HepG2 (cell line): ENCODE results near the gene DDX39B. TPM values are rescaled to one million over a fixed set of nuclear protein-coding genes. Genes with fewer than 3 reads are reported as not detected.

Source experiments
- DMAP1 ChIP-seq: IDR thresholded peaks from 2 replicates; pipeline ENCODE4 v1.6.1; 2016
- ETV5 ChIP-seq: IDR thresholded peaks from 2 replicates; pipeline ENCODE4 v1.6.1; 2018; ENCODE audit warnings: missing biosample characterization, missing genetic modification reagents, inconsistent platforms, borderline replicate concordance
- FOSL1 ChIP-seq: sonication (generic); formaldehyde crosslinking; IDR thresholded peaks from 2 replicates; pipeline ENCODE4 v1.9.0; 2021; ENCODE audit warnings: missing genetic modification reagents, borderline replicate concordance
- GABPB1 ChIP-seq: IDR thresholded peaks from 2 replicates; pipeline ENCODE4 v1.6.1; 2016; ENCODE audit warnings: mild to moderate bottlenecking, missing genetic modification reagents, moderate library complexity, missing compliant biosample characterization
- GATAD2A ChIP-seq: IDR thresholded peaks from 2 replicates; pipeline ENCODE4 v1.6.1; 2016
- KLF9 ChIP-seq: IDR thresholded peaks from 2 replicates; pipeline ENCODE4 v1.6.1; 2016; ENCODE audit warnings: low read depth
- MYPOP ChIP-seq: sonication (generic); formaldehyde crosslinking; IDR thresholded peaks from 2 replicates; pipeline ENCODE4 v1.8.1; 2023; ENCODE audit warnings: mild to moderate bottlenecking, moderate library complexity, missing genetic modification reagents
- NCOA1 ChIP-seq: sonication (generic); formaldehyde crosslinking; IDR thresholded peaks from 2 replicates; pipeline ENCODE4 v1.9.0; 2021; ENCODE audit warnings: missing genetic modification reagents
- NPAS2 ChIP-seq: sonication (generic); formaldehyde crosslinking; IDR thresholded peaks from 2 replicates; pipeline ENCODE4 v1.8.0; 2022; ENCODE audit warnings: mild to moderate bottlenecking, missing genetic modification reagents, borderline replicate concordance
- PCBP1 ChIP-seq: fragments of 200-400 bp; formaldehyde crosslinking; IDR thresholded peaks from 2 replicates; pipeline ENCODE4 v1.6.1; 2017; ENCODE audit warnings: mild to moderate bottlenecking, low read depth, low read length, borderline replicate concordance
- SNRNP70 ChIP-seq: fragments of 200-400 bp; formaldehyde crosslinking; IDR thresholded peaks from 2 replicates; pipeline ENCODE4 v1.6.1; 2017; ENCODE audit warnings: mild to moderate bottlenecking, low read depth, low read length, moderate library complexity
- SP1 ChIP-seq, 2 experiments: fragments of 450-650 bp in 1 of 2; sonication (generic) in 1 of 2; formaldehyde crosslinking in 1 of 2; IDR thresholded peaks; 2 replicates each; pipeline versions ENCODE4 v1.4.0 to v1.6.1; 2016 to 2020; ENCODE audit warnings: missing genetic modification reagents in 1 of 2
- SP5 ChIP-seq: IDR thresholded peaks from 2 replicates; pipeline ENCODE4 v1.6.1; 2016; ENCODE audit warnings: low read depth, borderline replicate concordance
- ZBTB39 ChIP-seq: sonication (generic); formaldehyde crosslinking; IDR thresholded peaks from 2 replicates; pipeline ENCODE4 v1.5.0; 2020; ENCODE audit warnings: missing genetic modification reagents
- ZNF10 ChIP-seq: sonication (generic); formaldehyde crosslinking; IDR thresholded peaks from 2 replicates; pipeline ENCODE4 v1.4.0; 2020; ENCODE audit warnings: mild to moderate bottlenecking, low read depth, missing genetic modification reagents, borderline replicate concordance
- ZNF18 ChIP-seq: sonication (generic); formaldehyde crosslinking; IDR thresholded peaks from 2 replicates; pipeline ENCODE4 v1.8.0; 2022; ENCODE audit warnings: mild to moderate bottlenecking, missing genetic modification reagents; ENCODE audit not compliant: insufficient replicate concordance
- ZNF530 ChIP-seq: sonication (generic); formaldehyde crosslinking; IDR thresholded peaks from 2 replicates; pipeline ENCODE4 v1.5.0; 2020; ENCODE audit warnings: low read depth, mild to moderate bottlenecking, missing genetic modification reagents
- ZNF567 ChIP-seq: sonication (generic); formaldehyde crosslinking; IDR thresholded peaks from 2 replicates; pipeline ENCODE4 v1.8.1; 2023; ENCODE audit warnings: mild to moderate bottlenecking, missing genetic modification reagents, borderline replicate concordance
- ZNF639 ChIP-seq: conservative IDR thresholded peaks from 2 replicates; pipeline ENCODE4 v1.6.1; 2018; ENCODE audit warnings: missing genetic modification reagents
- ZNF781 ChIP-seq: sonication (generic); formaldehyde crosslinking; IDR thresholded peaks from 2 replicates; pipeline ENCODE4 v1.5.1; 2020; ENCODE audit warnings: borderline replicate concordance, mild to moderate bottlenecking, missing genetic modification reagents; ENCODE audit errors: not compliant biosample characterization
- ZNF850 ChIP-seq: sonication (generic); formaldehyde crosslinking; conservative IDR thresholded peaks from 2 replicates; pipeline ENCODE4 v1.9.0; 2021; ENCODE audit warnings: mild to moderate bottlenecking, missing genetic modification reagents
- polyA plus RNA-seq, 8 experiments: library from polyadenylated mRNA; depleted of rRNA in 3 of 8; stranded (reverse) in 7 of 8; unstranded in 1 of 8; fragments of >200 nt; fragmentation: Illumina TruSeq in 4 of 8; extraction: Trizol in 4 of 8; gene quantifications; 2 replicates each; pipeline versions ENCODE4 v1.2.1 to v1.2.3, GENCODE V29; 2011 to 2016; ENCODE audit warnings: low read depth in 4 of 8, missing spikeins in 1 of 8, mixed read lengths in 1 of 8; ENCODE audit not compliant: insufficient read depth in 1 of 8
- total RNA-seq, 5 experiments: library from RNA; depleted of rRNA; stranded (reverse); fragments of >200 nt; fragmentation: Illumina TruSeq; extraction: Trizol; gene quantifications; 2 replicates each; pipeline ENCODE4 v1.2.3, GENCODE V29; 2016; ENCODE audit warnings: low read depth in 1 of 5
- TF ChIP-seq, protein P1 (sequence below): sonication (generic); formaldehyde crosslinking; IDR thresholded peaks from 2 replicates; pipeline ENCODE4 v1.9.0; 2021; ENCODE audit warnings: missing genetic modification reagents, mild to moderate bottlenecking, borderline replicate concordance

DDX39B gene
- total and polyA plus RNA-seq, 2 of the 13 experiments (the other 11 are each of a cell fraction or from before 2014, with no cell fraction given), result 570 to 678 TPM

DNA sequence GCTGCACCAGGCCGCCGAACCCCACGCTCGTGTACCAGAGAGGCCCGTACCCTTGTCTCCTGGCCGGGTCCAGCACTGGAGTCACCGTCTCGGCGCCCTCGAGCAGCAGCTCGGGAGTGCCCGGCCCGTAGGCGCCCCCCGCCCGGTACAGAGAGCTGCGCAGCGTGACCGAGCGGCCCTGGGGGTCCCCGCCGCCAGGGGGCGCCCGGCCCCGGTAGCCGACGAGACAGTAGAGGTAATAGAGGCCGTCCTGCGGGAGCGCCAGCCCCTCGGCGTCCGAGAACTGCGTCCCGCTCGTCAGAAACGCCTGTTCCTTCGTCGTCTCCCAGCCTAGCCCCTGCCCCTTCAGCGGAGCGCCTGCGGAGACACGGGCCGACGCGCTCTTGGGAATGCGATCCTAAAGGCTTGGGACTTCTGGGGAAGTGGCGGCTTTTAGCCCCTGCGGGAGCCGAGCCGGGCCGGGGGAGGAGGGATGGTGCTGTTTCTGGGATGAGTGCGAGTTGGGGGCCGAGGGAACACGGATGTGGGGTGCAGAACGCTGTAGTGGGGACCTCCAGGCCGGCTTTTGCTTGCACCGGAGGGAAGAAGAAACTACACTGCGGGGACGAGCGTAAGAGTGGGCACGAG, 39.1 kb upstream of the DDX39B start (continued):
- no peak for TF ChIP-seq ZNF18
- TF ChIP-seq SP1 (IDR thresholded peaks at IDR 0.05), result no peak
- TF ChIP-seq SP1 (CRISPR knock-in tag; IDR thresholded peaks at IDR 0.05), result no peak
- no peak for TF ChIP-seq KLF9 (CRISPR knock-in tag)
- TF ChIP-seq, protein P1, sequence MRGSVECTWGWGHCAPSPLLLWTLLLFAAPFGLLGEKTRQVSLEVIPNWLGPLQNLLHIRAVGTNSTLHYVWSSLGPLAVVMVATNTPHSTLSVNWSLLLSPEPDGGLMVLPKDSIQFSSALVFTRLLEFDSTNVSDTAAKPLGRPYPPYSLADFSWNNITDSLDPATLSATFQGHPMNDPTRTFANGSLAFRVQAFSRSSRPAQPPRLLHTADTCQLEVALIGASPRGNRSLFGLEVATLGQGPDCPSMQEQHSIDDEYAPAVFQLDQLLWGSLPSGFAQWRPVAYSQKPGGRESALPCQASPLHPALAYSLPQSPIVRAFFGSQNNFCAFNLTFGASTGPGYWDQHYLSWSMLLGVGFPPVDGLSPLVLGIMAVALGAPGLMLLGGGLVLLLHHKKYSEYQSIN (CRISPR knock-in tag), result no peak
- no peak for TF ChIP-seq NPAS2 (CRISPR knock-in tag)
- TF ChIP-seq FOSL1, result no peak
- no peak for TF ChIP-seq ETV5 (CRISPR knock-in tag)
- no peak for TF ChIP-seq ZNF781 (CRISPR knock-in tag)
- peak; percentile 91; the same call in 1 of the 2 replicates for TF ChIP-seq NCOA1 (CRISPR knock-in tag)
- TF ChIP-seq ZBTB39 (CRISPR knock-in tag), result peak; percentile 45; the same call in 1 of the 2 replicates
- TF ChIP-seq ZNF530 (CRISPR knock-in tag), result peak; percentile 81; the same call in 1 of the 2 replicates
- TF ChIP-seq ZNF639 (CRISPR knock-in tag), result no peak
- peak; percentile 77 for TF ChIP-seq GABPB1
- TF ChIP-seq SNRNP70, result no peak
- peak; percentile 75; the same call in 1 of the 2 replicates for TF ChIP-seq ZNF567 (CRISPR knock-in tag)
- 0 out of 2 replicates have a peak, but pooled peaks have one; percentile 30 for TF ChIP-seq PCBP1
- no peak for TF ChIP-seq ZNF10 (CRISPR knock-in tag)
- peak; percentile 41; the same call in 1 of the 2 replicates for TF ChIP-seq MYPOP
- peak; percentile 79 for TF ChIP-seq GATAD2A (CRISPR knock-in tag)
- no peak for TF ChIP-seq SP5 (CRISPR knock-in tag)
- 0 out of 2 replicates have a peak, but pooled peaks have one; percentile 16 for TF ChIP-seq ZNF850 (CRISPR knock-in tag)
- peak; percentile 64; the same call in 1 of the 2 replicates for TF ChIP-seq DMAP1 (CRISPR knock-in tag)
